Skeletal muscle tissue (tissue), 4 donors: ENCODE results near the gene PIK3C3. TPM values are rescaled to one million over a fixed set of nuclear protein-coding genes. Genes with fewer than 3 reads are reported as not detected.

Experiments
- H3K27ac ChIP-seq: one replicate; pipeline ENCODE4 v1.7.0; 2013; ENCODE audit warnings: mild to moderate bottlenecking, low read depth, low read length, inconsistent platforms
- H3K27me3 ChIP-seq, 3 donors: one replicate each; pipeline ENCODE4 v1.7.0; 2013; ENCODE audit warnings: low read length in 3 of 3; ENCODE audit not compliant: control insufficient read depth in 3 of 3, insufficient read depth in 3 of 3
- H3K36me3 ChIP-seq, 3 donors: one replicate each; pipeline ENCODE4 v1.7.0; 2013; ENCODE audit warnings: low read length in 3 of 3; ENCODE audit not compliant: control insufficient read depth in 3 of 3, insufficient read depth in 3 of 3
- H3K4me1 ChIP-seq, 3 donors: one replicate each; pipeline ENCODE4 v1.7.0; 2013; ENCODE audit warnings: low read length in 3 of 3, mild to moderate bottlenecking in 3 of 3; ENCODE audit not compliant: control insufficient read depth in 3 of 3, insufficient read depth in 3 of 3
- H3K4me3 ChIP-seq, 3 donors: one replicate each; pipeline ENCODE4 v1.7.0; 2013; ENCODE audit warnings: low read length in 3 of 3
- H3K9ac ChIP-seq, 3 donors: one replicate each; pipeline ENCODE4 v1.7.0; 2013; ENCODE audit warnings: low read length in 3 of 3, mild to moderate bottlenecking in 3 of 3, moderate library complexity in 2 of 3, low read depth in 1 of 3
- H3K9me3 ChIP-seq, 3 donors: one replicate each; pipeline ENCODE4 v1.7.0; 2013; ENCODE audit warnings: low read length in 3 of 3; ENCODE audit not compliant: control insufficient read depth in 3 of 3
- total RNA-seq: library from RNA; depleted of rRNA; stranded (reverse); fragments of >200 nt; gene quantifications from one replicate; pipeline ENCODE4 v1.2.3, GENCODE V29; 2014
- donor health status: Osteomylitis.

The PIK3C3 gene
- total RNA-seq, 1 donor from 2014 or later: 50.1 TPM

DNA sequence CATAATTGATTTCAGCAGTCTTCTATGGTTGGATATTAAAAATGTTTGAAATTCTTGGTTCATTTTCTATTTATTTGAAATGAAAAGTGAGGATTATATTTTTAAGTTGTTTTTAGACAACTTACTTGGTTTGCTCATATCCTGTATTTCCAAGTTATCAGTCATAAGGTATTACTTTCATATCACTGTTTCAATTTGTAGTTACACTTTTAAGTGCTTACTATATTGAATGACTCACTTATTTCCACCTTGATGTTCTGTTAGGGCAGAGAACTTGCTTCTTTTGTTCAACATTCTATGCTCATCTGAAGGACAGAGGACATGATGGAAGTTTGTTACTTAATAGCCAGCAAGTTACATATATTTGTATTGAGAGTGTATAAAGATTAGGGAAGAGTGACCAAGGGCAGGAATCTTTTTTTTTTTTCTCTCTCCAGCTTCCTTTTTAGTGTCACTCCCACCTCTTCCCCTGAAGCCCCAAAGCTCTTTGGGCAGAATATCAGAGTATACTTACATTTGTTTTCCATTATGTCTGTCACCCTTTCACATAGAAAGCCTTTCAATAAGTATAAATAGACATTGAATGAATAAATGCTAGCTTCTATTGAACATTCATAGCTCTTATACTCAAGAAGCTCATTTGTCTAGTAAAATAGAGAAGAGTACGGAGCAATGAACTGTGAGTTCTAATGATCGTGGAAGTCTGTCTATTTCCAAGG lies 28.1 kb downstream of the PIK3C3 start:
- no peak overlapping the region for H3K9ac ChIP-seq
- peaks cover 0 to 8% (median 0%) of the 10 kb centered on the region in 3 donors for H3K36me3 ChIP-seq
- no peak overlapping the region for H3K4me3 ChIP-seq
- no peaks in the 10 kb centered on the region for H3K9me3 ChIP-seq
- H3K27ac ChIP-seq: no peak overlapping the region
- H3K27me3 ChIP-seq: no peaks in the 10 kb centered on the region
- H3K4me1 ChIP-seq: no peaks in the 10 kb centered on the region

DNA sequence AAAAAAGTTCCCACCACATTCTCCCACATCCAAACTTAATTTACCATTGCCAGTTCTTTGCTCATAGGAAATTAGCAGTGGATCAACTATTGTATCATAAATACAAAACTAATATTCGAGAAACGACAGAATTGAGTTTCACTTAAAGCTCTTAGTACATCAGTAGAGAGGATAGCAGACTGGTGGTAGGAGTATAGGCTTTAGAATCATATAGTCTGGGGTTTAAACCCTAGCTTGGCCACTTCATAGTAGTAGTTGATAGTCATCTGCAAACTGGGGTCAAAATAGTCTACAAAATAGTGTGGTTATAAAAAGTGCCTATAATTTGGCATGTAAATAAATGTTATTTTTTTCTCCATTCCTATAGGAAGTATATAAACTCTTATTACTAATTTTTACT lies 30.9 kb downstream of the PIK3C3 start:
- H3K4me3 ChIP-seq: no peak overlapping the region
- H3K36me3 ChIP-seq: peaks cover 0 to 10% (median 3%) of the 10 kb centered on the region in 3 donors

DNA sequence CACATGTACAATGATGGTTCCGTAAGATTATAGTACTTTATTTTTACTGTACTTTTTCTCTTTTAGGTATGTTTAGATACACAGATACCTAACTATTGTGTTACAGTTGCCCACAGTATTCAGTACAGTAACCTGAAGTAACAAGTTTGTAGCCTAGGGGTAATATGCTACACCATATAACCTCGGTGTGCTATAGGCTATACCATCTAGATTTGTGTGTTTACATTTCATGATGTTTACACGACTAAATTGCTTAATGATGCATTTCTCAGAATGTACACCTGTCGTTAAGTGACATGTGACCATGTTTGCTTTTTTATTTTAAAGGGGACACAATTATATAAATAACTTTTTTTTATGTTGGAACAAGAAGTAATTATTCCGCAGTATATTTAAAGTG lies 34.5 kb downstream of the PIK3C3 start:
- H3K4me1 ChIP-seq: no peaks in the 10 kb centered on the region

More for the DNA sequence above, 30.9 kb downstream of the PIK3C3 start:
- Histone ChIP-seq H3K4me1 (no peaks in the 10 kb centered on the region), H3K27me3 (no peaks in the 10 kb centered on the region), H3K9ac (no peak overlapping the region), H3K9me3 (no peaks in the 10 kb centered on the region), H3K27ac (no peak overlapping the region)

GRCh38 chr18:41992066-41992465 lies 37.0 kb downstream of the PIK3C3 start:
- H3K27ac ChIP-seq: no peak overlapping the region
- H3K27me3 ChIP-seq: no peaks in the 10 kb centered on the region
- no peak overlapping the region for H3K9ac ChIP-seq
- peaks cover 4 to 18% (median 17%) of the 10 kb centered on the region in 3 donors for H3K36me3 ChIP-seq
- H3K9me3 ChIP-seq: no peaks in the 10 kb centered on the region
- H3K4me3 ChIP-seq: no peak overlapping the region
- no peaks in the 10 kb centered on the region for H3K4me1 ChIP-seq

More for the DNA sequence above, 34.5 kb downstream of the PIK3C3 start:
- Histone ChIP-seq H3K36me3 (peaks cover 0 to 14% (median 7%) of the 10 kb centered on the region in 3 donors), H3K4me3 (no peak overlapping the region), H3K27ac (no peak overlapping the region), H3K9me3 (no peaks in the 10 kb centered on the region), H3K9ac (no peak overlapping the region), H3K27me3 (no peaks in the 10 kb centered on the region)

- Histone ChIP-seq H3K27me3 (no peaks in the 10 kb centered on the region), H3K4me1 (no peaks in the 10 kb centered on the region), H3K9me3 (no peaks in the 10 kb centered on the region), H3K9ac (no peak overlapping the region), H3K36me3 (peaks cover 5 to 21% (median 20%) of the 10 kb centered on the region in 3 donors), H3K27ac (no peak overlapping the region), H3K4me3 (no peak overlapping the region)
Observed at GRCh38 chr18:41992703-41993102, 37.7 kb downstream of the PIK3C3 start.

GRCh38 chr18:41993151-41993550 lies 38.1 kb downstream of the PIK3C3 start:
- Histone ChIP-seq H3K4me3 (no peak overlapping the region), H3K4me1 (no peaks in the 10 kb centered on the region), H3K36me3 (peaks cover 5 to 22% (median 20%) of the 10 kb centered on the region in 3 donors), H3K9me3 (no peaks in the 10 kb centered on the region), H3K27ac (no peak overlapping the region), H3K27me3 (no peaks in the 10 kb centered on the region), H3K9ac (no peak overlapping the region)

GRCh38 chr18:41996020-41996419 lies 41.0 kb downstream of the PIK3C3 start:
- Histone ChIP-seq H3K4me3 (no peak overlapping the region), H3K27ac (no peak overlapping the region), H3K9me3 (no peaks in the 10 kb centered on the region), H3K9ac (no peak overlapping the region), H3K36me3 (peaks cover 5 to 26% (median 20%) of the 10 kb centered on the region in 3 donors), H3K27me3 (no peaks in the 10 kb centered on the region), H3K4me1 (no peaks in the 10 kb centered on the region)

DNA sequence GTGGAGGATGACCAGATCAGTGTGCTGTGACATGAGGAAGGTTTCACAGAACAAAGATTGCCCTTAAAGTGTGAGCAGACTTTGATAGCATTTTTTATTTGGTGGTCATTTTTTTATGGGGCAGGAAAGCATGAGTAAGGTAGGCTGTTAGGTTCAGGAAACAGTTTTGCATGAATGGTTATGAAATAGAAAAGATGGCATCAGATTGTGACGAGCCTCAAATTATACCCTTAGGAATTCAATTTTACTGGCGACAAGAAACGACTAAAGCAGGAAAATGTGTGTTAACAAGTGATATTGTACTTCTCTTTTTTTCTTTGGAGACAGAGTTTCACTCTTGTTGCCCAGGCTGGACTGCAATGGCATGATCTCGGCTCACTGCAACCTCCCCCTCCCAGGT lies 44.7 kb downstream of the PIK3C3 start:
- Histone ChIP-seq H3K4me3 (no peak overlapping the region), H3K9me3 (no peaks in the 10 kb centered on the region), H3K4me1 (no peaks in the 10 kb centered on the region), H3K27me3 (no peaks in the 10 kb centered on the region), H3K27ac (no peak overlapping the region), H3K36me3 (peaks cover 10 to 45% (median 27%) of the 10 kb centered on the region in 3 donors), H3K9ac (no peak overlapping the region)

- Histone ChIP-seq H3K27me3 (no peaks in the 10 kb centered on the region), H3K9me3 (no peaks in the 10 kb centered on the region), H3K36me3 (peaks cover 9 to 52% (median 32%) of the 10 kb centered on the region in 3 donors), H3K4me1 (no peaks in the 10 kb centered on the region), H3K4me3 (no peak overlapping the region), H3K27ac (no peak overlapping the region), H3K9ac (no peak overlapping the region)
Observed at GRCh38 chr18:42001801-42002200, 46.8 kb downstream of the PIK3C3 start.

DNA sequence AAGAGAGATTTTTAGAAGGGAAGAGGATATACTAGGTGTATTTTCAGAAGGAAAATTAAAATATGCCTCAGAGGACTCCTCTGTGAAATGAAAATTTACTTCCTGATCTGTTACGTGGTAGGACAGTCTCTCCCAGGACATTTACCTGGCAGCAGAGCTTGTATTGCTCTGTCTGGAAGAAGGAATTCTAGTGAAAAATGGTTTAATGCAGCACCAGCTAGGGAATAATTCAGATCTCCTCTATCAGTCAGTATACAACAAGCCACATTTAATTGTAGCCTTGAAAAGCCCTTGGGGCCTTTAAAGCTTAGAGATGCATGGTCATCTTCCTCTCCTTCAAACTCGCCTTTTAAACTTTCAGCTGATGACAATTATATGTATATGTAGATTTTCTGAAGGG lies 49.6 kb downstream of the PIK3C3 start:
- Histone ChIP-seq H3K27ac (no peak overlapping the region), H3K9me3 (no peaks in the 10 kb centered on the region), H3K4me3 (no peak overlapping the region), H3K9ac (no peak overlapping the region), H3K36me3 (peaks cover 5 to 48% (median 22%) of the 10 kb centered on the region in 3 donors), H3K4me1 (no peaks in the 10 kb centered on the region), H3K27me3 (no peaks in the 10 kb centered on the region)
